GM12878 (cell line): ENCODE results near the gene NOD1.

Experiments used
- CTCF ChIP-seq, 3 experiments: IDR thresholded peaks in 2 of 3; conservative IDR thresholded peaks in 1 of 3; 2 replicates each; pipeline ENCODE4 v1.5.1; 2011; ENCODE audit warnings: low read depth in 3 of 3, low read length in 3 of 3, mild to moderate bottlenecking in 3 of 3, control low read depth in 2 of 3, moderate library complexity in 2 of 3, inconsistent platforms in 1 of 3, mixed read lengths in 1 of 3; ENCODE audit not compliant: control insufficient read depth in 2 of 3, insufficient read depth in 1 of 3; ENCODE audit errors: extremely low read depth in 1 of 3
- EGR1 ChIP-seq, 2 experiments: IDR thresholded peaks; 1 replicate in 1 of 2; 2 replicates in 1 of 2; pipeline ENCODE4 v1.6.1; 2011 to 2012; ENCODE audit warnings: low read depth in 2 of 2, low read length in 2 of 2, borderline replicate concordance in 1 of 2, mild to moderate bottlenecking in 1 of 2, moderate library complexity in 1 of 2
- POLR2AphosphoS5 ChIP-seq: IDR thresholded peaks from 2 replicates; pipeline ENCODE4 v1.6.1; 2011; ENCODE audit warnings: mild to moderate bottlenecking, low read length, inconsistent platforms

- no peak for TF ChIP-seq POLR2AphosphoS5
- TF ChIP-seq EGR1 (IDR thresholded peaks at IDR 0.05; ENCODE audit: borderline replicate concordance in 1 of 2, low read depth in 2 of 2, low read length in 2 of 2): no peak
- no peak for TF ChIP-seq CTCF (IDR thresholded peaks at IDR 0.05 in 2 of 3, conservative IDR thresholded peaks at IDR 0.05 in 1 of 3; ENCODE audit: control insufficient read depth in 2 of 3, extremely low read depth in 1 of 3, insufficient read depth in 1 of 3, low read depth in 3 of 3, low read length in 3 of 3)
Observed at GRCh38 chr7:30422922-30423321, 55.7 kb downstream of the NOD1 start.
